ENCODE results near the gene MAP3K5.

- TF ChIP-seq CTCF (IDR thresholded peaks at IDR 0.05; ENCODE audit: insufficient read depth, low read depth, low read length) (no peak), EZH2 (IDR thresholded peaks at IDR 0.05; ENCODE audit: insufficient read depth, low read length) (no peak)
These were observed 252.2 kb downstream of the MAP3K5 start for GRCh38 chr6:136539967-136540652.
